Testis (tissue), 3 donors: ENCODE measurements around the gene URB1. TPM values are rescaled to one million over a fixed set of nuclear protein-coding genes. Genes with fewer than 3 reads are reported as not detected.

ENCODE experiments used
- DNase-seq: peaks from one replicate; pipeline ENCODE4 v3.0.0-alpha.2; 2019
- H3K27ac ChIP-seq, 2 donors: fragments of 200-600 bp; sonication (generic); one replicate each; pipeline ENCODE4 v1.5.1; 2019
- H3K27me3 ChIP-seq: fragments of 200-600 bp; sonication (generic); one replicate; pipeline ENCODE4 v1.5.1; 2019
- H3K36me3 ChIP-seq: fragments of 200-600 bp; sonication (generic); one replicate; pipeline ENCODE4 v1.5.1; 2017; ENCODE audit warnings: low read depth; ENCODE audit errors: missing control alignments
- H3K4me1 ChIP-seq: fragments of 200-600 bp; sonication (generic); one replicate; pipeline ENCODE4 v1.5.1; 2019
- H3K4me3 ChIP-seq, 2 donors: fragments of 200-600 bp; sonication (generic); one replicate each; pipeline ENCODE4 v1.5.1; 2017 to 2019
- H3K9me3 ChIP-seq: fragments of 200-600 bp; sonication (generic); one replicate; pipeline ENCODE4 v1.5.1; 2017
- POLR2A ChIP-seq: fragments of 450-650 bp; IDR thresholded peaks from one replicate; pipeline ENCODE4 v1.6.1; 2017; ENCODE audit warnings: antibody characterized with exemption, mild to moderate bottlenecking, moderate library complexity
- WGBS, 2 donors: methylation state at CpG; one replicate each; pipeline ENCODE4 v1.1.5; 2018; 5-methylcytosine and 5-hydroxymethylcytosine counted together
- intact Hi-C: fragments of 100-400 bp; cut with DNase I; formaldehyde crosslinking; loops from one replicate; pipeline ENCODE4 v1.15.1; 2023; ENCODE audit warnings: low total_unique reads
- polyA plus RNA-seq: library from polyadenylated mRNA; stranded (reverse); fragments of 350-450 nt; fragmentation: Illumina TruSeq; extraction: RNeasy Lipid Tissue Mini Kit (QIAGEN cat#74804); gene quantifications from one replicate; pipeline ENCODE4 v1.2.3, GENCODE V29; 2014; ENCODE audit warnings: low read depth, low replicate concordance; ENCODE audit not compliant: insufficient read depth
- total RNA-seq, 2 donors: library from RNA; depleted of rRNA; stranded (reverse); fragments of >200 nt; gene quantifications; one replicate each; pipeline ENCODE4 v1.2.3, GENCODE V29; 2016
- TF ChIP-seq, protein P1 (sequence below), 3 experiments: fragments of 450-650 bp in 2 of 3; fragments of 200-600 bp in 1 of 3; sonication (generic) in 1 of 3; IDR thresholded peaks; one replicate each; pipeline ENCODE4 v1.5.1; 2016 to 2019; ENCODE audit warnings: antibody characterized with exemption in 3 of 3, mild to moderate bottlenecking in 2 of 3, moderate library complexity in 1 of 3

The URB1 gene
- total and polyA plus RNA-seq, 3 donors from 2014 or later = 16.6 to 41.4 (median 38.8) TPM

DNA sequence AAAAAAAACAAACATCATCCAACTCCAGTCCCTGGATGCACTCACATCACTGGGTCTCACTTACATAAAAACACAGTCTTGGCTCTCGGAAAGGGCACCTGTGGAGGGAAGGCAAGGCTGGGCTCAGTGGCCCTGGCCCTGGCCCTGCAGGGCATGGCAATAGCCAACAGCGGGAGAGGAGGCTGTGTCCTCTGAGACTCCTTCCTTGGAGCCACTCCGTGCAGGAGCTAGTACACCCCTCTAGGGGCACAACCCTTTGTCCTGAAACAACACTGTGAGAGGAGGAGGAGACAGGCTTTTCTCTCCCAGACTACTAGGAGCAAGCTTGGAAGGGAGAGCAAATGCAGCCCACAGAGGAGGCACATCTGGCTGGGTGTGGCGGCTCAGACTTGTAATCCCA lies 28.0 kb downstream of the URB1 start:
- DNase-seq = peak; percentile 27
- Histone ChIP-seq H3K36me3 (no peaks in the 10 kb centered on the region), H3K27me3 (no peaks in the 10 kb centered on the region), H3K9me3 (no peaks in the 10 kb centered on the region), H3K27ac (peak overlapping the region in 1 of 2 donors; percentile 65), H3K4me3 (no peak overlapping the region), H3K4me1 (no peaks in the 10 kb centered on the region)
- TF ChIP-seq, protein P1, sequence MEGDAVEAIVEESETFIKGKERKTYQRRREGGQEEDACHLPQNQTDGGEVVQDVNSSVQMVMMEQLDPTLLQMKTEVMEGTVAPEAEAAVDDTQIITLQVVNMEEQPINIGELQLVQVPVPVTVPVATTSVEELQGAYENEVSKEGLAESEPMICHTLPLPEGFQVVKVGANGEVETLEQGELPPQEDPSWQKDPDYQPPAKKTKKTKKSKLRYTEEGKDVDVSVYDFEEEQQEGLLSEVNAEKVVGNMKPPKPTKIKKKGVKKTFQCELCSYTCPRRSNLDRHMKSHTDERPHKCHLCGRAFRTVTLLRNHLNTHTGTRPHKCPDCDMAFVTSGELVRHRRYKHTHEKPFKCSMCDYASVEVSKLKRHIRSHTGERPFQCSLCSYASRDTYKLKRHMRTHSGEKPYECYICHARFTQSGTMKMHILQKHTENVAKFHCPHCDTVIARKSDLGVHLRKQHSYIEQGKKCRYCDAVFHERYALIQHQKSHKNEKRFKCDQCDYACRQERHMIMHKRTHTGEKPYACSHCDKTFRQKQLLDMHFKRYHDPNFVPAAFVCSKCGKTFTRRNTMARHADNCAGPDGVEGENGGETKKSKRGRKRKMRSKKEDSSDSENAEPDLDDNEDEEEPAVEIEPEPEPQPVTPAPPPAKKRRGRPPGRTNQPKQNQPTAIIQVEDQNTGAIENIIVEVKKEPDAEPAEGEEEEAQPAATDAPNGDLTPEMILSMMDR (IDR thresholded peaks at IDR 0.05) = no peak
- TF ChIP-seq POLR2A = no peak
- 60 to 69% methylated on average over 2 to 4 of the region's 4 CpGs for WGBS, 2 donors
- intact Hi-C loops = no loop called here

DNA sequence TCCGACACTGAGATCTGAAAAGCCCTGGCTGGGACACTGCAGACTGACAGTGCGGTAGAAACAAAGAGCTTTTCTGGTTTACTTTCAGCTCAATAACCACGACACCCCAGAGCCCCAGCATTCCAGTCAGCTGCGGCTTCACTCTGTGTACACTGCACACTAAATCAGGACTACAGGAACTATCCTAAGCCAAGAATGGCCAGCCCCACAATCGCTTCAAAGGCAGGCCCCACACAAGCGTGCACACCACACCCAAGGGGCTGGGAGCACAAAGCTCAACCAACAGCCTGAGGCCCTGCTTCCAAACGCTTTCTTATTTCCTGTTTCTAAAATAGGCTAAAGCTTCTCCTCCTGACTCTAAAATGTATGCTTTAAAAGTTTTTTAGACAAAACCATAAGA lies 28.4 kb downstream of the URB1 start:
- WGBS, 2 donors = 63 to 69% methylated on average over 7 of the region's 7 CpGs
- H3K4me1 ChIP-seq = no peaks in the 10 kb centered on the region
- no peaks in the 10 kb centered on the region for H3K27me3 ChIP-seq
- peak; percentile 42 for DNase-seq
- no peaks in the 10 kb centered on the region for H3K36me3 ChIP-seq
- H3K4me3 ChIP-seq = no peak overlapping the region
- H3K9me3 ChIP-seq = no peaks in the 10 kb centered on the region
- peak overlapping the region in 1 of 2 donors; percentile 65 for H3K27ac ChIP-seq
- TF ChIP-seq POLR2A = no peak
- TF ChIP-seq, protein P1 (IDR thresholded peaks at IDR 0.05) = no peak
- intact Hi-C loops = no loop called here

DNA sequence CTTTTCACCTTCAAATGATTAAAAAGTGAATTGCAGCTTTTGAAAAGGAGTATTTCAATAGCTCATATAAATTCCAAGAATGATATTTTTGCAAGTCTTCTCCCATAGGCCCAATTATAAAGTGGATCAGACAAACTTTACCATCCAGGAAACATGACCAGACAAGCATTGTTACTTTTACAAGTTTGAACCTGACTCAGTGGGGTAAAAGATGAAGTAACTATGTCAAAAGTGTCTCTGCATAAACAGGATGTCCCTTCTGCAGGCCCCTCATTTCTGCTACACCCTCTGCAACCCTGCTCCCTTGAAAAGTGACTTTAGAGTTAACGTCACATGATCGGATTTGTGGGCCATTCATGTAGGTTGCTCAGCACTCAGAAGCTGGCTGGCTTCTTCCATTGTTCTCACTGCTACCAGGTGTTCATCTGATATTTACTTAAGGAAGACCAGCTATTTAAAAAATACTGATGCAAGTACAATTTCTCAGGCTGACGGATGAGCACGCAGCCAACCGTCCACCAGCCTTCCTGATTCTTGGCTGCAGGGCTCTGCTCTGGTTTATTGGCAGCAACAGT lies 32.3 kb downstream of the URB1 start:
- WGBS, 2 donors = 80 to 96% methylated on average over 5 of the region's 5 CpGs
- H3K4me1 ChIP-seq = peaks cover 5% of the 10 kb centered on the region
- no peaks in the 10 kb centered on the region for H3K9me3 ChIP-seq
- intact Hi-C loops = no loop called here
- TF ChIP-seq, protein P1 (IDR thresholded peaks at IDR 0.05) = no peak
- no peak for TF ChIP-seq POLR2A
- no peaks in the 10 kb centered on the region for H3K27me3 ChIP-seq
- H3K4me3 ChIP-seq = no peak overlapping the region
- no peak overlapping the region for H3K27ac ChIP-seq
- no peaks in the 10 kb centered on the region for H3K36me3 ChIP-seq
- DNase-seq = no peak

DNA sequence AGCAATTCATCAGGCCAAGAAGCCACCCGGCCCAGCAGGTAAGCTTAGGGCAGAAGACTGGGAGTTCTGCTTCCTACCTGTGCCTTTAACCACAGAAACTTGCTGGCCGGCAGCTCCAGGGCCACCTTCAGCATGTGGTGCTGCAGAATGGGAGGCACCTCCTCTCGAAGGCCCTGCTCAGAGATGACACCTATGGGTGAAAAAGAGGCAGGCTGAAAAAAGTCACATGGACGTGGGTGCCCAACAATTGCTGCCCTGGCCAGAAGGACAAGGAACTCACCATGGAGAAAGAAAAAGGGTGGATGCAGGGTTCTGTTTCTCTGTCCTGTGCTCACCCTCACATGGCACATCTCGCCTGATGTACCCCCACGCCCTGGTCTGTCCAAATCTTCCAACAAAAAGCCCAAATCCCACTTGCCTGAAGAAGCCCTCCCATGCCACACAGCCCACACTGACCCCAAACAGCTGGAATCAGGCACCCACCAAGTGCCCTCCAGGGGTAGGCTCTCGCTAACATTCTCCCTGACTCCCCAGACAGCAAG lies 33.0 kb downstream of the URB1 start:
- H3K4me1 ChIP-seq = peaks cover 5% of the 10 kb centered on the region
- H3K9me3 ChIP-seq = no peaks in the 10 kb centered on the region
- H3K27me3 ChIP-seq = no peaks in the 10 kb centered on the region
- DNase-seq = peak; percentile 65
- WGBS, 2 donors = 73 to 80% methylated on average over 7 of the region's 7 CpGs
- H3K36me3 ChIP-seq = no peaks in the 10 kb centered on the region
- H3K4me3 ChIP-seq = no peak overlapping the region
- TF ChIP-seq, protein P1 (IDR thresholded peaks at IDR 0.05) = peak in 2 of 3 experiments; percentile 20 to 30
- no peak for TF ChIP-seq POLR2A
- no peak overlapping the region for H3K27ac ChIP-seq
- intact Hi-C loops = no loop called here

DNA sequence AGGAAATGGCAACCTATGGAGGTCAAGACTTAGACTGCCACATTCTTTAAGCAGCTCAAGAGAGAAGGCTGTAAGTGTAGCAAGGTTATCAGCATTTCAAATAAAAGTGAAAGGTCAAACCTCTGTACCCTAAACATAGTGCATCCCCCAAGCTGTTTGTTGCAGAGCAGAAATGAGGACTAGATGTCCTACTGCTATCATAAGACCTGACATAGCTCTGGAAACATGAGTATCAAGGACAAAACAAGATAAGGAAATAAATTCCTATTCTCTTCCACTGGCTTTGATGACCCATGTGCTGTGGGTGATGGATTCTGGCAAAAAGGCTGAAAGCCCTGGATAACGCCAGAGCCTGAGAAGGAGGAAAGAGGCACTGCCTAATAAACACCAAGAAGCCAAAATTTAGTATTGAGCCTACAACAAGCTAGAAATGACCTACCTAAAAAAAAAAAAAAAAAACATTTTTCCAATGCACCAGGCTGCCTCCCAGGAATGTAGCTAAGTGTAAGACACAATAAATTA lies 35.9 kb downstream of the URB1 start:
- DNase-seq = no peak
- no peaks in the 10 kb centered on the region for H3K27me3 ChIP-seq
- intact Hi-C loops = no loop called here
- peak overlapping the region in 1 of 2 donors; percentile 57 for H3K27ac ChIP-seq
- TF ChIP-seq POLR2A = no peak
- TF ChIP-seq, protein P1 (IDR thresholded peaks at IDR 0.05) = no peak
- H3K9me3 ChIP-seq = no peaks in the 10 kb centered on the region
- peaks cover 5% of the 10 kb centered on the region for H3K4me1 ChIP-seq
- no peak overlapping the region for H3K4me3 ChIP-seq
- H3K36me3 ChIP-seq = no peaks in the 10 kb centered on the region
- 52 to 62% methylated on average over 1 of the region's 1 CpG for WGBS, 2 donors
